Aorta (tissue), 5 donors: ENCODE measurements around the gene PRLR. TPM values are rescaled to one million over a fixed set of nuclear protein-coding genes. Genes with fewer than 3 reads are reported as not detected.
A peak's percentile ranks its signal among the peaks of the same experiment; 100 is the strongest.

Experiments used
- ATAC-seq: fragments of 200-7000 bp; cut with Tn5 transposase; one replicate; pipeline ENCODE4 v1.9.1; 2022; ENCODE audit warnings: moderate library complexity; ENCODE audit not compliant: low FRiP score
- DNase-seq, 2 donors: peaks; one replicate each; pipeline ENCODE4 v3.0.0-alpha.2; 2020
- H3K27ac ChIP-seq, 2 donors: one replicate each; pipeline ENCODE4 v1.5.1; 2013; ENCODE audit warnings: low read length in 2 of 2, mild to moderate bottlenecking in 2 of 2, moderate library complexity in 2 of 2, control low read depth in 1 of 2, inconsistent platforms in 1 of 2, low read depth in 1 of 2
- H3K27me3 ChIP-seq, 2 donors: one replicate each; pipeline ENCODE4 v1.6.1; 2013; ENCODE audit warnings: control low read depth in 1 of 2, low read length in 1 of 2, mild to moderate bottlenecking in 1 of 2, moderate library complexity in 1 of 2; ENCODE audit not compliant: insufficient read depth in 2 of 2, control insufficient read depth in 1 of 2
- H3K36me3 ChIP-seq, 2 donors: one replicate each; pipeline ENCODE4 v1.6.1; 2013; ENCODE audit warnings: control low read depth in 1 of 2, low read length in 1 of 2, mild to moderate bottlenecking in 1 of 2; ENCODE audit not compliant: insufficient read depth in 2 of 2, control insufficient read depth in 1 of 2
- H3K4me1 ChIP-seq, 2 donors: one replicate each; pipeline ENCODE4 v1.6.1; 2013; ENCODE audit warnings: low read length in 2 of 2, control low read depth in 1 of 2, mild to moderate bottlenecking in 1 of 2, moderate library complexity in 1 of 2; ENCODE audit not compliant: insufficient read depth in 2 of 2, control insufficient read depth in 1 of 2
- H3K4me3 ChIP-seq, 2 donors: one replicate each; pipeline ENCODE4 v1.5.1; 2013; ENCODE audit warnings: low read length in 2 of 2, control low read depth in 1 of 2, mild to moderate bottlenecking in 1 of 2
- H3K9me3 ChIP-seq: one replicate; pipeline ENCODE4 v1.6.1; 2013; ENCODE audit warnings: mild to moderate bottlenecking, low read length; ENCODE audit not compliant: control insufficient read depth
- WGBS, 2 donors: extraction: QIAGEN DNeasy Blood & Tissue Kit; methylation state at CpG; one replicate each; pipeline ENCODE4 v1.1.7; 2013; 5-methylcytosine and 5-hydroxymethylcytosine counted together
- intact Hi-C, 2 donors: fragments of 100-400 bp; cut with DNase I; formaldehyde crosslinking; loops; one replicate each; pipeline versions ENCODE4 v1.14.2 to v1.15.0; 2022
- long read RNA-seq, 2 donors: library from polyadenylated mRNA; unstranded; transcript quantifications; one replicate each; pipeline ENCODE4 v2.0.0, GENCODE V29; 2020 to 2021
- polyA plus RNA-seq, 2 donors: library from polyadenylated mRNA; stranded (reverse); fragments of 200-250 nt; gene quantifications; one replicate each; pipeline ENCODE4 v1.2.3, GENCODE V29; 2013
- total RNA-seq, 2 donors: library from RNA; stranded (reverse); fragmentation: NEBNext Ultra II Directional; extraction: Animal tissue kit (Norgen Biotek cat#: 25700); gene quantifications; one replicate each; pipeline ENCODE4 v1.2.1, GENCODE V29; 2021
- donor health status: healthy with polysubstance abuse.
- donor health status: Bipolar disorder and iron deficiency.
- donor health status: DM: no; HTN: no; CAD: no.
- donor health status: DM: no; HTN: no; CAD: no.
- donor health status: DM: yes; HTN: yes; CAD: no.

The PRLR gene
- total RNA-seq (1 to 10 TPM; 1.1 to 3.2 TPM), polyA plus RNA-seq (under 1 TPM; 0.08 to 0.25 TPM)
- long read RNA-seq, donor 1, result 0 reads
- long read RNA-seq, donor 2, result 0 reads

DNA sequence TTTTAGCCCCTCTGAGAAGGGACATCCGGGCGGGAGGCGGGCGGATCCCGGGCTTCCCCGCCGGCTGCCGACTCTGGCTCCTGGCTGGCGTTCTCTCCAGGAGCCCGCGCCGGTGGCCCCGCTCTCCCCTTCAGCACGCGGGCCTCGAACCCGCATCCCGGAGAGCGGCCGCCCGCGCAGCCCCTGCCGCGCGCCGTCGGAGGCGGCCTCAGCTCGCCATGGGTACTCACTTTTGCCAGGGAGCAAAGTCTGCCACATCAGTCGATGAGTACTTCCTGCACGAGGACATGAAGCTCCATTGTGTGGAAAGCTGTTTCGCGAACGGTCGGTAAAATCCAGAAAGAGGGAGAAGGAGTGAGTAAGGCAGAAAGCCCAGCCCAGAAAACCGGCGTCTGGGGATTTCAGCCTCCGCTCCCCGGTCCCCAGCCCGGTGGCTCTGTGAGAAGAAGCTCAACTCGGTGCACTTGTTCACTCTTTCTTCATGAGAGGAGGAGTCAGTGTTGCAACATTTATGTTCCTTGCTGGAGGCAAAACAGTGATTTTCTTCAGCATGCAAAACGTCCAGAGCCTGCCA lies at the start of gene PRLR:
Gene PRLR (minus strand): TSS at position 450 of the 574 bp plus-strand sequence. CDS start 140,867 bp downstream, outside the sequence.
- WGBS, 2 donors, result 0 to 1% methylated on average over 42 of the region's 42 CpGs
- Histone ChIP-seq H3K27me3 (no peaks in the 10 kb centered on the region), H3K9me3 (no peaks in the 10 kb centered on the region), H3K4me1 (peaks cover 0 to 3% of the 10 kb centered on the region in 2 donors), H3K27ac (no peak within 1 kb of the TSS), H3K4me3 (peak within 1 kb of the TSS; percentile 29 to 50), H3K36me3 (no peaks in the 10 kb centered on the region)
- DNase-seq (peak in 1 of 2 donors; percentile 51), ATAC-seq (peak; percentile 62)
- intact Hi-C loops, result no loop called here

DNA sequence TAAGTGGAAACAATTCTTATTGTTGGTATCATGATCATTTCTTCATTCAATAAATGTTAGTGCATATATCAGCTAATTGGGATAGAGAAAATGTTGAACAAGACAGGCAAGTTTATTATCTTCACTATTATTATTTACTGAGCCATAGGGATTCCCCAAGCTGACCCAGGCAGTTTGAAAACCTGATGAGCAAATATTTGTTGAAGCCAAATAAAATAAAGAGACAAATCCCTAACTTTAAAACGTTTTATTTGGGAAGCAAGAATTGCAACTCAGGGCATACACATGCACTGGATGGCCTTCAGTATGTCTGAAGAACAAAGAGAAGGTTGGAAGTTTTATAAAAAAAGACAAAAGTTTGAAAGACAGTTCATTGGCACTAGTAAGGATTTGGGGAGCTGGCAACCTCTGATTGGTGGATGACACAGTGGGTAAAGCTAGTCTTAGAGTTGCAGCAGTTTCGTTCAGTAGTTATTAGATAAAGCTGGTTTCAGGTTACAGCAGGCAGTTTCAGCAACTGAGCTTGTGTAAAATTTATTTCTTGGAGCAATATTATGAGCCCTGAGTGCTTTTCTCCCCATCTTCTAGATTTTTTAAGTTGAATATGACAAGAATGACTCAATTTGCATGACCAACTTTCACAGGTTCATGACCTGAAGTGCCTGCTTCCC lies 44.7 kb upstream of the PRLR start:
- Histone ChIP-seq H3K4me3 (no peak overlapping the region), H3K27ac (no peak overlapping the region), H3K4me1 (no peaks in the 10 kb centered on the region), H3K27me3 (no peaks in the 10 kb centered on the region), H3K36me3 (no peaks in the 10 kb centered on the region), H3K9me3 (peaks cover 2% of the 10 kb centered on the region)
- no peak for ATAC-seq
- 24 to 29% methylated on average over 2 of the region's 2 CpGs for WGBS, 2 donors
- no peak for DNase-seq
- intact Hi-C loops, result no loop called here

DNA sequence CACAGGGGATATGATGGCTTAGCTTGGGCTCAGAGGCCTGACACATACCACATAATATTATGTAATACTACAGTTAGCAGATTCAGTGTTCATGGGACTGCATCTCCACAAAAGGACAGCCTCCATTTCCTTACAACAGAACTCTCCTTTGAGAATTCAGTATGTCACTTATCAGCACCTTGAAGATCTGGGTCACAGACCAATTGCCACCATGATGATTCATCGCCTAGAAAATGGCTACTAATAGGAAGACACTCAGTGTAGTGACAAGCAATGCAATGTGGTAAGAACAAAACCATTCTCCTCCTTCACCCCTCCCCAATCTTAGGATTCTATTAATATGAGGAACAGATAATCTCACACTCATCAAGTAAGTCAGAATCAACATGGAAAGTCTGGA lies 38.7 kb upstream of the PRLR start:
- no peak overlapping the region for H3K27ac ChIP-seq
- DNase-seq (no peak), ATAC-seq (no peak)
- H3K27me3 ChIP-seq, result no peaks in the 10 kb centered on the region
- H3K4me3 ChIP-seq, result no peak overlapping the region
- intact Hi-C loops, result no loop called here
- H3K36me3 ChIP-seq, result no peaks in the 10 kb centered on the region
- 90 to 91% methylated on average over 1 of the region's 1 CpG for WGBS, 2 donors
- no peaks in the 10 kb centered on the region for H3K4me1 ChIP-seq
- H3K9me3 ChIP-seq, result no peaks in the 10 kb centered on the region

DNA sequence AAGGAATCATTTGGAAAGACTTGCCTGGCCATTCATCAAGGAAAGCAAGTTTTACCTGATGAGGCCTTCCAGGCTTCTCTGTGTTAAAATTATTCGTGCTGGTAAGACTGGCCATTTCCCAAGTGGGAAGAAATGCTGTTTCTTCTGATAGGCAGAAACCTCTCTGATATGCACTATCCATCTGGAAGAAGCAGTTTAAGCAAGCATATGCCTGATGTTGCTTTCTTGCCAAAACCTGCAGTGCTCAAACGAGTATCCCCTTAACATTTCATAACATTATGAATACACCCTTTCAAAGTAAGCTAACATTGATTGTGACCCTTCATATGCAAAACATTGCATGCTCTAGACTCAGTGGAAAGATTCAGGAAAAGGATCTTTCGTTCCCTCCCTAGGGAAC lies 36.0 kb upstream of the PRLR start:
- Histone ChIP-seq H3K4me3 (no peak overlapping the region), H3K9me3 (no peaks in the 10 kb centered on the region), H3K4me1 (no peaks in the 10 kb centered on the region), H3K36me3 (no peaks in the 10 kb centered on the region), H3K27ac (no peak overlapping the region), H3K27me3 (no peaks in the 10 kb centered on the region)
- intact Hi-C loops, result no loop called here
- WGBS, 2 donors, result 33 to 48% methylated on average over 3 of the region's 3 CpGs
- DNase-seq (no peak), ATAC-seq (no peak)

DNA sequence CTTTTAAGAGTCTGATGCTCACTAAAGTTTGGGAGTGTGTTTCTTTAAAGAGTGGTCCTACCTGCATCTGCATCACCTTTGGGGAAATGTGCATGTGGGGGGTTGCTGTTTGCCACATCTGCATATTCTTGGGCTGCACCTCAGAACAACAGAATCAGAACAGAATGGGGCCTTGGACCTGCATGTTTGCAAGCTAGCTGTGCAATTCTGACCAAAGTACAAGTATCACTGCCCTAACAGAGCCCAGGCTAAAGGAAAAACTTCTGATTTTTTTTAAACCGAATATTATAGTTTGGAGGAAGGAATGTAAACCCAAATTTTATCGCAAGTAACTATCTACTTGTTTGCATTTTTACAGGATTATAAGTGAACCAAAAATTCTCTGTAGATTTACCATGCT lies 34.2 kb upstream of the PRLR start:
- ATAC-seq (no peak), DNase-seq (no peak)
- intact Hi-C loops, result no loop called here
- no peaks in the 10 kb centered on the region for H3K27me3 ChIP-seq
- no peaks in the 10 kb centered on the region for H3K9me3 ChIP-seq
- H3K4me1 ChIP-seq, result no peaks in the 10 kb centered on the region
- WGBS, 2 donors, result 86 to 87% methylated on average over 2 of the region's 2 CpGs
- H3K27ac ChIP-seq, result no peak overlapping the region
- no peaks in the 10 kb centered on the region for H3K36me3 ChIP-seq
- H3K4me3 ChIP-seq, result no peak overlapping the region

DNA sequence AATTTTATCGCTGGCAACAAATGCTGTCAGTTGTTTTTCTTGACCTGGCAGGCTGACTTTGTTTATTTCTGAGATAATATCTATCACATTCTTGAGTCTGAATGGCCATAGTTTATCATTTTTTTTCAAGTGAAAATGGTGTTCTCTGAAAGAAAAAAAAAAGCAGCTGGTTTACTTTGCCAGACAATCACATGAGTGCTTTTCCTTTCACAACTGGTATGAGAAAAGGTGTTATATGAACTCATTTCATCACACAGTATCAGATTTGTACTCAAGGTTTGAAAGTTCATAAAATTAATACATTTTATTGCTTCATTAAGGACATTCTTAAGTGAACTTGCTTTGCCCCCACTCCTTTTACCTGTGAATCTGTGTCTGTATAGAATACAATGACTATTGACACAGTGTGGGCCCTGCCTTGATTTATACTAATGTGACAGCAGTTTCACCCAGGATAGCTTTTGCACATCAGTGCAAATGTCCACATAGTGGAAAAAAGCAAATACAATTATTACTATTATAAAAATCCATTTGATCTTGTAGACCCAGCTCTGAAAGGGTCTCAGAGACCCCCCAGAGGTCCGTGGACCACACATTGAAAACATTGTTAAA lies 33.1 kb upstream of the PRLR start:
- H3K4me3 ChIP-seq, result no peak overlapping the region
- intact Hi-C loops, result no loop called here
- no peaks in the 10 kb centered on the region for H3K36me3 ChIP-seq
- ATAC-seq (no peak), DNase-seq (no peak)
- WGBS, 2 donors, result 43 to 62% methylated on average over 2 of the region's 2 CpGs
- no peak overlapping the region for H3K27ac ChIP-seq
- no peaks in the 10 kb centered on the region for H3K4me1 ChIP-seq
- H3K27me3 ChIP-seq, result no peaks in the 10 kb centered on the region
- no peaks in the 10 kb centered on the region for H3K9me3 ChIP-seq

DNA sequence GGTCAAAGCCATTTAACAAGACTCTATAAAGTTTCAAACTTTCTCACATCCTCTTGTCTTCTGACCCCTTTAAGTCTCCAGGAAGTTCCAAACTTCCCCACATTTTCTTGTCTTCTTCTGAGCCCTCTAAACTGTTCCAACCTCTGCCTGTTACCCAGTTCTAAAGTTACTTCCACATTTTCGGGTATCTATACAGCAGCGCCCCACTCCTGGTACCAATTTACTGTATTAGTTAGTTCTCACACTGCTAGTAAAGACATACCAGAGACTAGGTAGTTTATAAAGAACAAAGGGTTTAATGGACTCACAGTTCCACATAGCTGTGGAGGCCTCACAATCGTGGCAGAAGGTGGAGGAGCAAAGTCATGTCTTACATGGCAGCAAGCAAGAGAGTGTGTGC lies 23.3 kb upstream of the PRLR start:
- no peaks in the 10 kb centered on the region for H3K36me3 ChIP-seq
- no peak overlapping the region for H3K4me3 ChIP-seq
- no peaks in the 10 kb centered on the region for H3K27me3 ChIP-seq
- H3K9me3 ChIP-seq, result peaks cover 3% of the 10 kb centered on the region
- DNase-seq, result no peak
- no peaks in the 10 kb centered on the region for H3K4me1 ChIP-seq
- WGBS, 2 donors, result 94% methylated on average over 3 of the region's 3 CpGs
- intact Hi-C loops, result no loop called here
- no peak for ATAC-seq
- H3K27ac ChIP-seq, result no peak overlapping the region

DNA sequence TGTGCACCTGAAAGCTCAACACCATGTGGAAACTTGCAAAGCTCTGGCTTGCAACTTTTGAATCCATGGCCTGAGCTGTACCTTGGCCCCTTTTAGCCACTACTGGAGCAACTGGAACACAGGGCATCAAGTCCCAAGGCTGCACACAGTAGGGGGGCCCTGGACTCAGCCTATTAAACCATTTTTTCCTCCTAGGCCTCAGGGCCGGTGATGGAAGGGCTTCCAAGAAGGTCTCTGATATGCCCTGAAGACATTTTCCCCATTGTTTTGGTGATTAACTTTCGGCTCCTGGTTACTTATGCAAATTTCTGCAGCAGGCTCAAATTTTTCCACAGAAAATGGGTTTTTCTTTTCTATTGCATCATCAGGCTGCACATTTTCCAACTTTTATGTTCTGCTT lies 22.7 kb upstream of the PRLR start:
- H3K27me3 ChIP-seq, result no peaks in the 10 kb centered on the region
- no peak overlapping the region for H3K27ac ChIP-seq
- 95% methylated on average over 2 of the region's 2 CpGs for WGBS, 2 donors
- ATAC-seq (no peak), DNase-seq (no peak)
- H3K36me3 ChIP-seq, result no peaks in the 10 kb centered on the region
- H3K9me3 ChIP-seq, result peaks cover 3% of the 10 kb centered on the region
- intact Hi-C loops, result no loop called here
- no peak overlapping the region for H3K4me3 ChIP-seq
- no peaks in the 10 kb centered on the region for H3K4me1 ChIP-seq
